GM12874 (cell line): ENCODE results near the gene PLSCR4.

Source experiments
- TF ChIP-seq, protein P1 (sequence below): IDR thresholded peaks from 2 replicates; pipeline ENCODE4 v1.5.1; 2011; ENCODE audit warnings: low read depth, mild to moderate bottlenecking, control low read depth, low read length, moderate library complexity; ENCODE audit not compliant: insufficient read depth

PLSCR4 gene

GRCh38 chr3:146250449-146251382, at the start of gene PLSCR4:
Gene PLSCR4, minus strand, starts transcription at chr3:146251105. Its CDS starts 29,034 bp downstream, at chr3:146222071.
- TF ChIP-seq, protein P1, sequence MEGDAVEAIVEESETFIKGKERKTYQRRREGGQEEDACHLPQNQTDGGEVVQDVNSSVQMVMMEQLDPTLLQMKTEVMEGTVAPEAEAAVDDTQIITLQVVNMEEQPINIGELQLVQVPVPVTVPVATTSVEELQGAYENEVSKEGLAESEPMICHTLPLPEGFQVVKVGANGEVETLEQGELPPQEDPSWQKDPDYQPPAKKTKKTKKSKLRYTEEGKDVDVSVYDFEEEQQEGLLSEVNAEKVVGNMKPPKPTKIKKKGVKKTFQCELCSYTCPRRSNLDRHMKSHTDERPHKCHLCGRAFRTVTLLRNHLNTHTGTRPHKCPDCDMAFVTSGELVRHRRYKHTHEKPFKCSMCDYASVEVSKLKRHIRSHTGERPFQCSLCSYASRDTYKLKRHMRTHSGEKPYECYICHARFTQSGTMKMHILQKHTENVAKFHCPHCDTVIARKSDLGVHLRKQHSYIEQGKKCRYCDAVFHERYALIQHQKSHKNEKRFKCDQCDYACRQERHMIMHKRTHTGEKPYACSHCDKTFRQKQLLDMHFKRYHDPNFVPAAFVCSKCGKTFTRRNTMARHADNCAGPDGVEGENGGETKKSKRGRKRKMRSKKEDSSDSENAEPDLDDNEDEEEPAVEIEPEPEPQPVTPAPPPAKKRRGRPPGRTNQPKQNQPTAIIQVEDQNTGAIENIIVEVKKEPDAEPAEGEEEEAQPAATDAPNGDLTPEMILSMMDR: no peak

- TF ChIP-seq, protein P1: no peak
These were observed 33.0 kb upstream of the PLSCR4 start for GRCh38 chr3:146283781-146284445.

- TF ChIP-seq, protein P1: no peak
These were observed 30.0 kb upstream of the PLSCR4 start for GRCh38 chr3:146280864-146281263.

DNA sequence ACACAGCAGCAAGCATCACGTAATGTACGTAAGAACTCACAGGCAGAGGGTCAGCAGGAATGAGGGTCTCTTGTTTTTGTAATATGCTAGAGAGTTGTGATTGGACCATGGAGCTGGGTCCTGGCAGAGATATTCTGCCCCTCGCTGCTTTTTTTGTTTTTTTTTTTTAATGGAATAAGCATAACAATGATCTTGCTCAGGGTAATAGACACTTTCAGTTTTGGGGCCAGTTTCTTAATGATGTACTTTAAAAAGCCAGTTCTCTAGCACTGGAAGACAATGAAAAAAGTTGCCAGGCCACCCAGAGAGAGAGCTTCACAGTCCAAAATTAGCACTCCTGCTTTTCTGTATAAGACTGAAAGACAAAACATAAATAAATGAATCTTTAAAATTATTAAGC, 29.0 kb upstream of the PLSCR4 start:
- TF ChIP-seq, protein P1: no peak

GRCh38 chr3:146279013-146279412, 28.1 kb upstream of the PLSCR4 start:
- TF ChIP-seq, protein P1: no peak

DNA sequence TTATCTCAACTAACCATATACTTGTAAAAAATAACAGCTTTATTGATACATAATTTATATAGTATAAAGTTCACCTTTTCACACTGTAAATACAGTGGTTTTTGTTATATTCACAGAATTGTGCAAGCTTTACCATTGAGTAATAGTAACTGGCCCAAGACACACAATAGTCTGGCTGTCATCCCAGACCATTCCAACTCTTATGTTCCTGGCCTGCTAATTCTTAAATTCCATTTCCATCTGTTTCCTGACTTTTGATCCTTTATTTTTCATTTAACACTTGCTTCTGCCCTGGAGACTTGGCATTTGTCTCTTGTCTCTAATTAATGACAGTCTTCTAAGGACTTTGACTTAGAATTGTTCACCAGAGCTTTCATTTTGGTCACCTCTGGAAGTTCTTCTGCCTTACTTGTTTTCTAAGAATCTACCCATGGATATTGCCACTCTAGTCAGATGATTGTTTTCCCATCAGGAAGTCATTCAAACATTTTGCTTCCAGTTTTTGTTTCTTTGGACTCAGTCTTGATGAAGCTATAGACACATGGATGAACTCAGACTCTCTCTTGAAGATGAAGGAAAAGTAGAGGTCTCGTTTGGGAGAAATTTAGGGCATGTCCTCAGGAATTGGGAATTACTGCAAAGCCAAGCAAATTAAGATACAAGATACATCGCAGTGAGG, 27.2 kb upstream of the PLSCR4 start:
- TF ChIP-seq, protein P1: no peak

- TF ChIP-seq, protein P1: no peak
These were observed 24.6 kb upstream of the PLSCR4 start for GRCh38 chr3:146275476-146275875.
